Measurements from ENCODE around the gene FCMR.

FCMR gene

GRCh38 chr1:206867239-206867638 lies 54.5 kb downstream of the FCMR start:
- H3K27me3 ChIP-seq (ENCODE audit: control insufficient read depth in 1 of 2, insufficient read depth in 1 of 2, low read length in 2 of 2) = peaks cover 3 to 40% of the 10 kb centered on the region in 2 experiments
- no peaks in the 10 kb centered on the region for H3K79me1 ChIP-seq (replicated peaks; ENCODE audit: low read length, poor library complexity, severe bottlenecking)
- 83% methylated on average over 1 of the region's 1 CpG for WGBS
- no peak overlapping the region for H2AFZ ChIP-seq (ENCODE audit: low read depth, low read length)
- H3K14ac ChIP-seq (ENCODE audit: low read length in 2 of 2) = no peak overlapping the region
- H3K27ac ChIP-seq (ENCODE audit: low read length, poor library complexity, severe bottlenecking) = no peak overlapping the region
- no peak overlapping the region for H3K4me2 ChIP-seq (ENCODE audit: low read length, poor library complexity, severe bottlenecking)
- H3K9ac ChIP-seq (ENCODE audit: low read length) = no peak overlapping the region
- no peak overlapping the region for H2BK5ac ChIP-seq (ENCODE audit: low read depth, low read length, poor library complexity, severe bottlenecking)
- H3K18ac ChIP-seq (ENCODE audit: low read depth in 1 of 2, low read length in 2 of 2) = no peak overlapping the region
- no peak for DNase-seq
- H3K4me3 ChIP-seq (ENCODE audit: insufficient read depth in 1 of 2, low read depth in 1 of 2, low read length in 2 of 2) = no peak overlapping the region
- no peak overlapping the region for H4K91ac ChIP-seq (ENCODE audit: low read length)
- H3K9me3 ChIP-seq (ENCODE audit: control insufficient read depth, low read length) = no peaks in the 10 kb centered on the region
- no peak overlapping the region for H2BK12ac ChIP-seq (ENCODE audit: low read length in 2 of 2)
- no peaks in the 10 kb centered on the region for H3K4me1 ChIP-seq (ENCODE audit: control insufficient read depth, insufficient read depth, low read depth, low read length)
- H4K8ac ChIP-seq (ENCODE audit: low read length) = no peak overlapping the region
- no peak overlapping the region for H2AK5ac ChIP-seq (ENCODE audit: low read length, severe bottlenecking)
- no peak overlapping the region for H3K23ac ChIP-seq (ENCODE audit: low read length in 2 of 2)
- H3K36me3 ChIP-seq (ENCODE audit: control insufficient read depth in 1 of 2, insufficient read depth in 2 of 2, low read depth in 1 of 2, low read length in 2 of 2) = no peaks in the 10 kb centered on the region
- H3K4ac ChIP-seq (ENCODE audit: low read depth in 1 of 2, low read length in 2 of 2) = no peak overlapping the region
- H2BK15ac ChIP-seq (ENCODE audit: low read depth, poor library complexity, severe bottlenecking) = no peak overlapping the region
- no peak overlapping the region for H2BK120ac ChIP-seq (ENCODE audit: low read depth, low read length)

GRCh38 chr1:206866062-206866461 lies 55.7 kb downstream of the FCMR start:
- Histone ChIP-seq H3K9ac (ENCODE audit: low read length) (no peak overlapping the region), H4K8ac (ENCODE audit: low read length) (no peak overlapping the region), H3K23ac (ENCODE audit: low read length in 2 of 2) (no peak overlapping the region), H3K9me3 (ENCODE audit: control insufficient read depth, low read length) (no peaks in the 10 kb centered on the region), H3K4me1 (ENCODE audit: control insufficient read depth, insufficient read depth, low read depth, low read length) (no peaks in the 10 kb centered on the region), H2BK5ac (ENCODE audit: low read depth, low read length, poor library complexity, severe bottlenecking) (no peak overlapping the region), H3K4me2 (ENCODE audit: low read length, poor library complexity, severe bottlenecking) (no peak overlapping the region), H3K18ac (ENCODE audit: low read depth in 1 of 2, low read length in 2 of 2) (no peak overlapping the region), H3K14ac (ENCODE audit: low read length in 2 of 2) (no peak overlapping the region), H3K36me3 (ENCODE audit: control insufficient read depth in 1 of 2, insufficient read depth in 2 of 2, low read depth in 1 of 2, low read length in 2 of 2) (no peaks in the 10 kb centered on the region), H3K4me3 (ENCODE audit: insufficient read depth in 1 of 2, low read depth in 1 of 2, low read length in 2 of 2) (no peak overlapping the region), H2BK120ac (ENCODE audit: low read depth, low read length) (no peak overlapping the region), H2AK5ac (ENCODE audit: low read length, severe bottlenecking) (no peak overlapping the region), H3K79me1 (replicated peaks; ENCODE audit: low read length, poor library complexity, severe bottlenecking) (no peaks in the 10 kb centered on the region), H2AFZ (ENCODE audit: low read depth, low read length) (no peak overlapping the region), H3K4ac (ENCODE audit: low read depth in 1 of 2, low read length in 2 of 2) (no peak overlapping the region), H2BK15ac (ENCODE audit: low read depth, poor library complexity, severe bottlenecking) (no peak overlapping the region), H4K91ac (ENCODE audit: low read length) (no peak overlapping the region), H2BK12ac (ENCODE audit: low read length in 2 of 2) (no peak overlapping the region), H3K27ac (ENCODE audit: low read length, poor library complexity, severe bottlenecking) (no peak overlapping the region), H3K27me3 (ENCODE audit: control insufficient read depth in 1 of 2, insufficient read depth in 1 of 2, low read length in 2 of 2) (peaks cover 6 to 45% of the 10 kb centered on the region in 2 experiments)
- 75% methylated on average over 1 of the region's 2 CpGs for WGBS
- DNase-seq = peak; percentile 55

GRCh38 chr1:206864939-206865671 lies 56.6 kb downstream of the FCMR start, which contains the start of gene IL20:
TSS of gene IL20 (plus strand) at chr1:206865623. CDS start at chr1:206865853, 230 bp downstream.
- Histone ChIP-seq H4K91ac (ENCODE audit: low read length) (no peak within 1 kb of the TSS), H3K9ac (ENCODE audit: low read length) (no peak within 1 kb of the TSS), H3K27ac (ENCODE audit: low read length, poor library complexity, severe bottlenecking) (no peak within 1 kb of the TSS), H3K4me3 (ENCODE audit: insufficient read depth in 1 of 2, low read depth in 1 of 2, low read length in 2 of 2) (no peak within 1 kb of the TSS), H2AK5ac (ENCODE audit: low read length, severe bottlenecking) (no peak within 1 kb of the TSS), H3K14ac (ENCODE audit: low read length in 2 of 2) (no peak within 1 kb of the TSS), H3K4me2 (ENCODE audit: low read length, poor library complexity, severe bottlenecking) (no peak within 1 kb of the TSS), H4K8ac (ENCODE audit: low read length) (no peak within 1 kb of the TSS), H3K36me3 (ENCODE audit: control insufficient read depth in 1 of 2, insufficient read depth in 2 of 2, low read depth in 1 of 2, low read length in 2 of 2) (no peaks in the 10 kb centered on the region), H3K9me3 (ENCODE audit: control insufficient read depth, low read length) (no peaks in the 10 kb centered on the region), H3K4me1 (ENCODE audit: control insufficient read depth, insufficient read depth, low read depth, low read length) (no peaks in the 10 kb centered on the region), H3K27me3 (ENCODE audit: control insufficient read depth in 1 of 2, insufficient read depth in 1 of 2, low read length in 2 of 2) (peaks cover 8 to 46% of the 10 kb centered on the region in 2 experiments), H3K79me1 (replicated peaks; ENCODE audit: low read length, poor library complexity, severe bottlenecking) (no peaks in the 10 kb centered on the region), H2BK12ac (ENCODE audit: low read length in 2 of 2) (no peak within 1 kb of the TSS), H3K18ac (ENCODE audit: low read depth in 1 of 2, low read length in 2 of 2) (no peak within 1 kb of the TSS), H2BK5ac (ENCODE audit: low read depth, low read length, poor library complexity, severe bottlenecking) (no peak within 1 kb of the TSS), H3K4ac (ENCODE audit: low read depth in 1 of 2, low read length in 2 of 2) (no peak within 1 kb of the TSS), H2BK120ac (ENCODE audit: low read depth, low read length) (no peak within 1 kb of the TSS), H2AFZ (ENCODE audit: low read depth, low read length) (no peak within 1 kb of the TSS), H3K23ac (ENCODE audit: low read length in 2 of 2) (no peak within 1 kb of the TSS), H2BK15ac (ENCODE audit: low read depth, poor library complexity, severe bottlenecking) (no peak within 1 kb of the TSS)
- WGBS = 52% methylated on average over 19 of the region's 19 CpGs
- DNase-seq = peak; percentile 64

GRCh38 chr1:206863266-206863665 lies 58.5 kb downstream of the FCMR start:
- no peak overlapping the region for H3K9ac ChIP-seq (ENCODE audit: low read length)
- no peaks in the 10 kb centered on the region for H3K36me3 ChIP-seq (ENCODE audit: control insufficient read depth in 1 of 2, insufficient read depth in 2 of 2, low read depth in 1 of 2, low read length in 2 of 2)
- no peaks in the 10 kb centered on the region for H3K4me1 ChIP-seq (ENCODE audit: control insufficient read depth, insufficient read depth, low read depth, low read length)
- no peak overlapping the region for H3K4me2 ChIP-seq (ENCODE audit: low read length, poor library complexity, severe bottlenecking)
- no peak overlapping the region for H3K23ac ChIP-seq (ENCODE audit: low read length in 2 of 2)
- no peak overlapping the region for H2BK120ac ChIP-seq (ENCODE audit: low read depth, low read length)
- no peak overlapping the region for H3K14ac ChIP-seq (ENCODE audit: low read length in 2 of 2)
- no peaks in the 10 kb centered on the region for H3K79me1 ChIP-seq (replicated peaks; ENCODE audit: low read length, poor library complexity, severe bottlenecking)
- H2BK15ac ChIP-seq (ENCODE audit: low read depth, poor library complexity, severe bottlenecking) = no peak overlapping the region
- H4K91ac ChIP-seq (ENCODE audit: low read length) = no peak overlapping the region
- no peak overlapping the region for H2BK5ac ChIP-seq (ENCODE audit: low read depth, low read length, poor library complexity, severe bottlenecking)
- H2AFZ ChIP-seq (ENCODE audit: low read depth, low read length) = no peak overlapping the region
- H3K27me3 ChIP-seq (ENCODE audit: control insufficient read depth in 1 of 2, insufficient read depth in 1 of 2, low read length in 2 of 2) = peaks cover 22 to 49% of the 10 kb centered on the region in 2 experiments
- DNase-seq = no peak
- 79% methylated on average over 1 of the region's 1 CpG for WGBS
- H3K9me3 ChIP-seq (ENCODE audit: control insufficient read depth, low read length) = no peaks in the 10 kb centered on the region
- no peak overlapping the region for H3K18ac ChIP-seq (ENCODE audit: low read depth in 1 of 2, low read length in 2 of 2)
- no peak overlapping the region for H3K4me3 ChIP-seq (ENCODE audit: insufficient read depth in 1 of 2, low read depth in 1 of 2, low read length in 2 of 2)
- H3K4ac ChIP-seq (ENCODE audit: low read depth in 1 of 2, low read length in 2 of 2) = no peak overlapping the region
- H2AK5ac ChIP-seq (ENCODE audit: low read length, severe bottlenecking) = no peak overlapping the region
- no peak overlapping the region for H4K8ac ChIP-seq (ENCODE audit: low read length)
- no peak overlapping the region for H3K27ac ChIP-seq (ENCODE audit: low read length, poor library complexity, severe bottlenecking)
- no peak overlapping the region for H2BK12ac ChIP-seq (ENCODE audit: low read length in 2 of 2)
